WTC11 (cell line): ENCODE data around the gene VEGFB. TPM values are rescaled to one million over a fixed set of nuclear protein-coding genes. Genes with fewer than 3 reads are reported as not detected.

ENCODE experiments used
- ATAC-seq: fragments of 200-7000 bp; cut with Tn5 transposase; 2 replicates; pipeline ENCODE4 v1.10.0; 2021; ENCODE audit warnings: mild to moderate bottlenecking, moderate library complexity
- CTCF ChIA-PET: fragments of 300-600 bp; sonication (Branson Sonifier 250); formaldehyde crosslinking; loops from one replicate; lab custom pipeline; 2021; ENCODE audit warnings: antibody characterized with exemption; lab: Charles Lee
- POLR2A ChIA-PET: fragments of 350-600 bp; sonication (Branson Sonifier 250); formaldehyde crosslinking; loops from one replicate; lab custom pipeline; 2021; ENCODE audit warnings: antibody characterized with exemption; lab: Charles Lee
- DNase-seq: peaks from one replicate; pipeline ENCODE4 v3.0.0; 2021; ENCODE audit warnings: low spot score
- H3K27ac Mint-ChIP-seq: 2 replicates; pipeline ENCODE4 v1.8.0; 2021; ENCODE audit warnings: mixed read lengths
- H3K27me3 Mint-ChIP-seq: 2 replicates; pipeline ENCODE4 v1.8.0; 2021; ENCODE audit warnings: low read depth, mild to moderate bottlenecking, moderate library complexity, mixed read lengths
- H3K36me3 Mint-ChIP-seq: 2 replicates; pipeline ENCODE4 v1.8.0; 2021; ENCODE audit warnings: mixed read lengths
- H3K4me1 Mint-ChIP-seq: 2 replicates; pipeline ENCODE4 v1.8.0; 2022; ENCODE audit warnings: mixed read lengths
- H3K4me3 Mint-ChIP-seq: 2 replicates; pipeline ENCODE4 v1.8.0; 2021; ENCODE audit warnings: mild to moderate bottlenecking, moderate library complexity, mixed read lengths
- H3K9me3 Mint-ChIP-seq: 2 replicates; pipeline ENCODE4 v1.8.0; 2021; ENCODE audit warnings: mixed read lengths
- AR ChIP-seq: fragments of 250-450 bp; sonication (Bioruptor Pico); IDR thresholded peaks from 2 replicates; pipeline ENCODE4 v1.9.0; 2021; ENCODE audit warnings: mild to moderate bottlenecking
- CBFB ChIP-seq: sonication (generic); formaldehyde crosslinking; IDR thresholded peaks from 2 replicates; pipeline ENCODE4 v1.8.1; 2022; ENCODE audit warnings: mild to moderate bottlenecking, low read depth, missing genetic modification reagents
- CDX4 ChIP-seq: fragments of 250-450 bp; sonication (Bioruptor Pico); IDR thresholded peaks from 2 replicates; pipeline ENCODE4 v1.9.0; 2021; ENCODE audit warnings: moderate library complexity, mild to moderate bottlenecking, inconsistent platforms, borderline replicate concordance
- ESRRA ChIP-seq: sonication (generic); formaldehyde crosslinking; IDR thresholded peaks from 2 replicates; pipeline ENCODE4 v1.8.1; 2022; ENCODE audit warnings: mild to moderate bottlenecking, missing genetic modification reagents, borderline replicate concordance
- GTF2I ChIP-seq: fragments of 250-450 bp; sonication (Bioruptor Pico); conservative IDR thresholded peaks from 2 replicates; pipeline ENCODE4 v1.4.0; 2021; ENCODE audit warnings: mild to moderate bottlenecking
- HMGXB4 ChIP-seq: sonication (generic); formaldehyde crosslinking; IDR thresholded peaks from 2 replicates; pipeline ENCODE4 v1.8.1; 2023; ENCODE audit warnings: mild to moderate bottlenecking, moderate library complexity, missing genetic modification reagents
- IRF1 ChIP-seq: sonication (generic); formaldehyde crosslinking; IDR thresholded peaks from 2 replicates; pipeline ENCODE4 v1.8.0; 2023; ENCODE audit warnings: missing genetic modification reagents
- JUN ChIP-seq: sonication (generic); formaldehyde crosslinking; IDR thresholded peaks from 2 replicates; pipeline ENCODE4 v1.8.0; 2023; ENCODE audit warnings: mild to moderate bottlenecking, missing genetic modification reagents
- MAX ChIP-seq: sonication (generic); formaldehyde crosslinking; IDR thresholded peaks from 2 replicates; pipeline ENCODE4 v1.8.0; 2022; ENCODE audit warnings: mild to moderate bottlenecking, missing genetic modification reagents
- SMAD4 ChIP-seq: sonication (generic); formaldehyde crosslinking; IDR thresholded peaks from 2 replicates; pipeline ENCODE4 v1.8.0; 2022; ENCODE audit warnings: mild to moderate bottlenecking, missing genetic modification reagents
- SP1 ChIP-seq: sonication (generic); formaldehyde crosslinking; conservative IDR thresholded peaks from 2 replicates; pipeline ENCODE4 v1.8.1; 2022; ENCODE audit warnings: missing genetic modification reagents
- TP53 ChIP-seq: sonication (generic); formaldehyde crosslinking; IDR thresholded peaks from 2 replicates; pipeline ENCODE4 v1.8.1; 2023; ENCODE audit warnings: mild to moderate bottlenecking, missing genetic modification reagents
- ZMAT4 ChIP-seq: fragments of 250-450 bp; sonication (Bioruptor Pico); IDR thresholded peaks from 2 replicates; pipeline ENCODE4 v1.9.0; 2021; ENCODE audit warnings: mild to moderate bottlenecking
- ZNF121 ChIP-seq: sonication (generic); formaldehyde crosslinking; IDR thresholded peaks from 2 replicates; pipeline ENCODE4 v1.8.0; 2023; ENCODE audit warnings: missing genetic modification reagents
- ZNF281 ChIP-seq: sonication (generic); formaldehyde crosslinking; IDR thresholded peaks from 2 replicates; pipeline ENCODE4 v1.8.0; 2023; ENCODE audit warnings: mild to moderate bottlenecking, missing genetic modification reagents
- ZNF317 ChIP-seq: sonication (generic); formaldehyde crosslinking; IDR thresholded peaks from 2 replicates; pipeline ENCODE4 v1.8.1; 2023; ENCODE audit warnings: low read depth, mild to moderate bottlenecking, moderate library complexity, missing genetic modification reagents, borderline replicate concordance
- ZNF425 ChIP-seq: fragments of 250-450 bp; sonication (Bioruptor Pico); conservative IDR thresholded peaks from 2 replicates; pipeline ENCODE4 v1.9.0; 2021; ENCODE audit warnings: mild to moderate bottlenecking
- total RNA-seq: library from RNA; stranded (reverse); gene quantifications from 3 replicates; pipeline ENCODE4 v1.2.3, GENCODE V29; 2021

Gene VEGFB
- total RNA-seq, 1 experiment from 2014 or later, result 51.7 TPM

GRCh38 chr11:64275031-64275800, 40.8 kb downstream of the VEGFB start (continued):
- TF ChIP-seq HMGXB4 (CRISPR knock-in tag), result no peak

GRCh38 chr11:64275841-64276240, 41.5 kb downstream of the VEGFB start:
- Mint-ChIP-seq H3K4me3 (no peak overlapping the region), H3K9me3 (no peaks in the 10 kb centered on the region)
- TF ChIP-seq AR (no peak), CDX4 (no peak), ZMAT4 (CRISPR knock-in tag) (no peak), ESRRA (CRISPR knock-in tag) (no peak), JUN (CRISPR knock-in tag) (no peak), MAX (CRISPR knock-in tag) (no peak), SP1 (CRISPR knock-in tag) (no peak), CBFB (CRISPR knock-in tag) (no peak), TP53 (CRISPR knock-in tag) (no peak), IRF1 (CRISPR knock-in tag) (no peak), GTF2I (CRISPR knock-in tag) (no peak), SMAD4 (CRISPR knock-in tag) (no peak), ZNF317 (CRISPR knock-in tag) (no peak), ZNF425 (CRISPR knock-in tag) (no peak), ZNF121 (CRISPR knock-in tag) (no peak), ZNF281 (no peak)
- TF ChIP-seq, all 79 proteins: peak for 0
- Mint-ChIP-seq H3K27ac (0 out of 2 replicates have a peak overlapping the region, but pooled peaks have one; percentile 21), H3K4me1 (peaks cover 23% of the 10 kb centered on the region), H3K27me3 (no peaks in the 10 kb centered on the region), H3K36me3 (no peaks in the 10 kb centered on the region)
- DNase-seq (no peak), ATAC-seq (no peak)
- ChIA-PET CTCF (interaction anchor here (1.1 to 4.0 kb wide), 5 partner anchors 24 to 72 kb away, joined by 5 to 24 read pairs (median 7); partner anchors contain the start of genes CATSPERZ and PLCB3), POLR2A (interaction anchor here (0.5 kb wide), 1 partner anchor 99 kb away, joined by 10 read pairs; no protein-coding TSS in a partner anchor)
